Erythroblast (primary cell): ENCODE results near the gene ACVR1C.

Source experiments
- DNase-seq, 2 experiments: peaks; one replicate each; lab custom pipeline; 2025; lab: John Stamatoyannopoulos, UW
- GATA1 ChIP-seq: IDR thresholded peaks from 2 replicates; pipeline ENCODE4 v1.6.1; 2011; ENCODE audit warnings: low read depth, mild to moderate bottlenecking, control low read depth, low read length, moderate library complexity
- POLR2A ChIP-seq: IDR thresholded peaks from 2 replicates; pipeline ENCODE4 v1.6.1; 2011; ENCODE audit warnings: mild to moderate bottlenecking, low read length

The ACVR1C gene

GRCh38 chr2:157498483-157498882 is 130.2 kb downstream of the ACVR1C start:
- DNase-seq, result no peak
- TF ChIP-seq GATA1 (no peak), POLR2A (no peak)

DNA sequence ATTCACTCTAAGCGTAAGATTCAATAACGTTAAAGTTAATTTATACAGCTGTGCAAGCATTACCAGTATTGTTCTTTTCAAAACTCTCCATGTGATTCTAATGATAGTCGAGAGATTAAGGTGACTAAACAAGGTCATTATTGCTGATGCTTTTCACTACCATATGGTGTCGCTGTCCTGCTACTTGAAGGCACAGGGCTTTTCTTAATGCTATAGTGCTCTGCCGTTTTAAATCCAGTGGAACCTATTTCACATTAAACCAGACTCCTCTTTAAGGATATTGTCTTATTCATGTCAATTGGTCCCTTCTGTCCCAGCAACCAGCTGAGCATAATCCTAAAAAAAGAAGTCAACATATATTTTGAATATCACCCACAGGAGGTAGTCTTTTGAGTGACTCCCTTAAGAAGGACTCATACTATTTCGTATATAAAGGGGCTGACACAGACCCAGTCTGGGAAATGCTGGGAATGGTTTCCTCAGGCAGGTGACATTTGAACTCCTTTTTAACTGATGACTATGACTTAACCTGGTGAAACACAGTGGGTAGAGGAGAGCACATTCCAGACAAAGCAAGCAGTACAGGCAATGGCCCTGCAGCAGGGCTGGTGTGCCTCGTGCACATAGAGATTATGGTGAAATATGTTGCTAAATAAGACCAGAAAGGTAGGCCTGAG is 130.9 kb downstream of the ACVR1C start:
- DNase-seq, result peak; percentile 27 to 44

DNA sequence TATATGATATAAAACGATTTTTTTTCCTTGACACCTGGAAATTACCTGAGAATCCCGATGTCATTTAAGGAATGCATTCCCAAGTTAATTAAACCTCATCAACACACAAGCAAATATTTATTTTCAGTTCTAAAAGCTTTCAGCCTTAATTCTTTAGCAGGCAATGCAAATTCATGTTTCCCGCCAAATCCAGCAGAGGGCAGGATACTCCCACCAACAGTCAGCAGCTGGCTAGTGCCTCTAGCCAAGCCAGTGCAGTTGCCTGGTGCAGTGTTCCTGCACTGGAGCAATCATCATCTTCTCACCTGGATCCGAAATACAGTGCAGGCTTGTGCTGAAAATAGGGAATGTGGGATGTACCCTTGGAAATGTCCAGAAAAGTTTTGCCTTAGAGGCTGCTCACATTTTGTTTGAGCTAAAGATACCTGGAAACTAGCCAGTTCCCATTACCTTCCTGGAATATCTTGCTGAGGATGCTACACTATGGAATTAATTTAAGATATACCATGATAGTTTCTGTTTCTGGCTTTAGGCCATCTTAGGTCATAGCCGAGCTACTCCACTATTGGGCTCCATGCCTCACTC is 136.4 kb downstream of the ACVR1C start:
- TF ChIP-seq POLR2A (no peak), GATA1 (no peak)
- peak; percentile 52 to 72 for DNase-seq

More for the DNA sequence above, 130.9 kb downstream of the ACVR1C start:
- TF ChIP-seq GATA1 (no peak), POLR2A (no peak)

GRCh38 chr2:157489983-157490382 is 138.7 kb downstream of the ACVR1C start:
- TF ChIP-seq GATA1 (no peak), POLR2A (no peak)
- no peak for DNase-seq

GRCh38 chr2:157488877-157489276 is 139.8 kb downstream of the ACVR1C start:
- no peak for DNase-seq
- TF ChIP-seq GATA1 (no peak), POLR2A (no peak)

DNA sequence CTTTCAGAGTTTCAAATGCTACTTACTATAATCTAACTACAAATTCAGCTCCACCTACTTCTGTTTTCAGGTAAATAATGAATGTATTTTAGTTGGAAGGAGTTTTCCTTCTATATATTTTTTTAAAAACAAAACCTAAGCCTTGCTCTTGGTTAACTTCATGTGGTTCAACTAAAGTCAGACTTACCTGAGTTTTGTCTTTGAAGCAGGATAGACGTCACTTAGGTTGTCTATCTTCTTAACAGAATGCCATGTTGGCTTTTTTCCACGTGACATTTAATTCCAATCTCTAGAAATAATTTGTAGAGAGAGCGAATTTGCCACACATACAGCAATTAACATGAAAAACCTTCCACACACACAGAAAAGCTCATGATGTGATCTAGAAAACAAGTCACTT is 140.9 kb downstream of the ACVR1C start:
- no peak for DNase-seq
- TF ChIP-seq POLR2A, result no peak
- no peak for TF ChIP-seq GATA1

DNA sequence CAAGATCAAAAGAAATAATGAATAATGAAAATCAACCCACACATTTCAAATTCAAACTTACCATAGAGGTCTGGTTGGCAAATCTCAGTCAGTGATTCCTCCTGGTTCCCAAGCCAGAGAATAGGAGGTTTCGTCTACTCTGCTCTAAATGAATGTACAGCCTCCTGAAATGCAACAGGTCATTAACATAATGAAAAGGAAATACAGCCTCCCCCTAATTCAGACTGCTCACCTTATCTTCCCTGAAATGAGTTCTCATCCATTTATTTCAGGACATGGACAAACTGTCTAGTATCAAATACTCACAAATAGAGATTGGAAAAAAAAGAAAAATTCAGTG is 141.4 kb downstream of the ACVR1C start:
- no peak for DNase-seq
- TF ChIP-seq GATA1 (no peak), POLR2A (no peak)

DNA sequence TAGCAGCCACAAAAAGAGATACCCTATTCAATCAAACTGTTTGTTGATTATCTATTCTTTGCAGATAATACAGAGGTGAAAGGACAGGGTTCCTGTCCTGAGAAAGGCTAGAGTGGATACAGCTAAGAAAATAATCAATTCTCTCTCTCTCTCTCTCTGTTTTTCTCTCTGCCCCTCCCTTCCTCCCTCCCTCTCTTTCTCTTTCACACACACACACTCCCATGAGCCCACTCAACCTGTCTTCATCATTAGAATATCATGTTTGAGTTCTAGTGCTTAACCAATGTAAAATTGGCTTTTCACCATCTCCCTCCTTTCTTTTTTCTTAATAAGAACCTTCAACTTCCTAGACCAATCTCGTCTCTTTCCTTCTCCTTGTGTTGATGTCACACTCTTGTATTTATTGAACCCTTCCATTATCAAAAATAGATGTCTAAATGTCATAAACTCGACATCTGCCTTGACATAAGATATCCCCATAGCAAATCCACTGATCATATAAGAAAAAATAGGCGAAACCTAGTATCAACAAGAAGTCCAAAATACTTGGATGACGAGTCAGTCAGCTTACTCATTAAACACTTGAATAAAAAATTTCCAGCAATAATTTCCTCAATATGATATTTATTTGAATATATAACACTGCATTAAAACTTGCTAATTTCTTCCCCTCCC is 141.9 kb downstream of the ACVR1C start:
- no peak for DNase-seq
- no peak for TF ChIP-seq GATA1
- TF ChIP-seq POLR2A, result no peak

GRCh38 chr2:157480182-157480961 is 148.3 kb downstream of the ACVR1C start:
- TF ChIP-seq GATA1 (no peak), POLR2A (no peak)
- DNase-seq, result peak in 1 of 2 experiments; percentile 2

DNA sequence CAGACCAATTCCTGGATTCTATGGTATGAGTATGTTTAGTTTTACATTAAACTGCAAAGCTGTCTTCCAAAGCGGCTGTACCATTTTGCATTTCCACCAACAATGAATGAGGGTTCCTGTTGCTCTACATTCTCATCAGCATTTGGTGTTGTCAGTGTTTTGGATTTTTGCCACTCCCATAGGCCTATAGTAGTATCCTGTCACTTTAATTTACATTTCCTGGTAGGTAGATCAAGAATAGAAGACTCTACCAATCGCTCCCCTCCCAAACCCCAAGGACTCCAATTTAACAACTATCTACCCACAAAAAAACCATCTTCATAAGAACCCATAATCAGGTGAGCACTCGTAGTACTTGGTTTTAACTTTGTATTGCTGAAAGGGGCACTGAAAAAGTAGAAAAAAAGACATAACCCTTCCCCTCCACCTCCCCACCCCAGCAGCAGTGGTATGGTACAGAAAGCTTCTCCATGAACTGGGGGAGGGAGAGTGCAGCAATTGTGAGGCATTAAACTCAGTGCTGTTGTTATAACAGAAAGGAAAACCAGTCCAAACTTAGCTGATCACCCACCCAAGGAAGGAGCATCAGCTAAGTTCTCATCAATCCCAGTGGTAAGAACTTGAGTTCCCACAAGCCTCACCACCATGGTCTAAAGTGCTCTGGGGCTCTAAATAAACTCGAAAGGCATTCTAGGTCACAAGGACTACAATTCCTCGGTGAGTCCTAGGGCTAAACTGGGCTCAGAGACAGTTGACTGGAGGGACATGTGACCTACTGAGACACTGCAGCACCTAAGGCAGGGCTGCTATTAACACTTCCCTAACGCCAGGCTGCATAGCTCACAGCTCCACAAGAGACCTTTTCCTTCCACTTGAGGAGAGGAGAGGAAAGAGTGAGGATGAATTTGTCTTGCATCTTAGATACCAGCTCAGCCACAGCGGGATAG is 149.3 kb downstream of the ACVR1C start:
- DNase-seq, result no peak
- no peak for TF ChIP-seq GATA1

- TF ChIP-seq GATA1 (no peak), POLR2A (no peak)
- DNase-seq, result no peak
These were observed 150.7 kb downstream of the ACVR1C start for GRCh38 chr2:157477919-157478318.

DNA sequence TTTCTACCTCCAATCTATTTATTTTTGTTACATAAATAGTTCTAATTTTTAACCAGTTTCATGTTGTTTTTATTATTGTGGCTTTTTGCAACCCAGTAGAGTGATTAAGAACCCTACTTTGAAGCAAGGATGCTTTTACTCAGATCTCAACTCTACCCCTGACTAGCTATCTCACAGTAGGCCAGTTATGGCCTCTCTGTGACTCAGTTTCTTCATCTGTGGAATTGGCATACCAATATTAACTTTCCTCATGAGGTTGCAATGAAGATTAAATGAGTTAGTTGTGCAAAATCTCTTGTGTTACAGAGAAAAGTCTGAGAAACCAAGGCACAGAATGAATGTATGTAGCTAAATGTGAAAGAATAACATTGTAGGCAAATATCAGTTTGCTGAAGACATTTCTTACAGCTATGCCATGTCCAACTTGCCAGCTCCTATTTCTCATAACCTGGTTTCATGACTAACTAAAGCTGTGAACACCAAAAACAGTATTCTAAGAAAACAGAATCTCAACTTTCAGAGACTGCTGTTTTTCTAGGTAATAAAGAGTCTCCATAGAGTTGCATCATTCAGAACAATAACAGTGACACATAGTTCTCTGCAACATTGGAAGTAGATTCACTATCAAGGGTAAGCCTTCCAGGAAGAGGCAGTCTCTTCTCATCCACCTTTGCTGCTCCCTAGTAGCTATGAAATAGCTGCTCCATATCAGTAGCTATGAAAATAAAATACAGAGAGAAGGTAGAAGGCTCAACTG is 151.5 kb downstream of the ACVR1C start:
- DNase-seq, result no peak
- TF ChIP-seq GATA1, result no peak
- TF ChIP-seq POLR2A, result no peak
